Mammary epithelial cell (primary cell): ENCODE results near the gene TGM3.

Experiments
- EZH2 ChIP-seq: IDR thresholded peaks from 2 replicates; pipeline ENCODE4 v1.6.1; 2012; ENCODE audit warnings: low read length, inconsistent platforms, borderline replicate concordance
- TF ChIP-seq, protein P1 (sequence below), 2 donors: IDR thresholded peaks in 1 of 2; conservative IDR thresholded peaks in 1 of 2; 2 replicates each; pipeline ENCODE4 v1.5.1; 2011 to 2012; ENCODE audit warnings: inconsistent platforms in 2 of 2, low read length in 2 of 2, mild to moderate bottlenecking in 2 of 2, control low read depth in 1 of 2, low read depth in 1 of 2; ENCODE audit not compliant: insufficient read depth in 1 of 2; ENCODE audit errors: extremely low read depth in 1 of 2

DNA sequence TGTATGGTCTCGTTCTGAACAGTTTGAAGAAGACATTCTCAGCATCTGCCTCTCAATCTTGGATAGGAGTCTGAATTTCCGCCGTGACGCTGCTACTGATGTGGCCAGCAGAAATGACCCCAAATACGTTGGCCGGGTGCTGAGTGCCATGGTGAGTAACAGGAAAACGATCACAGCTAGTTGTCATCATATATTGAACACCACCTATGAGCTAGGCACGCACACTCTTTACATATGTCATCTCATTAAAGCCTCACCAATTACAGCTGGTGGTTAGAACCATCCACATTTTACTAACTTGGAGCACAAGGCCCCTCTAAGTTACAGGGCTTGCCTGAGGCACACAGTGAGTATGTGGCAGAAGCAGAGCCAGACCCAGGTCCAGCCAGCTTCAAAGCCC lies 17.1 kb downstream of the TGM3 start:
- TF ChIP-seq, protein P1, sequence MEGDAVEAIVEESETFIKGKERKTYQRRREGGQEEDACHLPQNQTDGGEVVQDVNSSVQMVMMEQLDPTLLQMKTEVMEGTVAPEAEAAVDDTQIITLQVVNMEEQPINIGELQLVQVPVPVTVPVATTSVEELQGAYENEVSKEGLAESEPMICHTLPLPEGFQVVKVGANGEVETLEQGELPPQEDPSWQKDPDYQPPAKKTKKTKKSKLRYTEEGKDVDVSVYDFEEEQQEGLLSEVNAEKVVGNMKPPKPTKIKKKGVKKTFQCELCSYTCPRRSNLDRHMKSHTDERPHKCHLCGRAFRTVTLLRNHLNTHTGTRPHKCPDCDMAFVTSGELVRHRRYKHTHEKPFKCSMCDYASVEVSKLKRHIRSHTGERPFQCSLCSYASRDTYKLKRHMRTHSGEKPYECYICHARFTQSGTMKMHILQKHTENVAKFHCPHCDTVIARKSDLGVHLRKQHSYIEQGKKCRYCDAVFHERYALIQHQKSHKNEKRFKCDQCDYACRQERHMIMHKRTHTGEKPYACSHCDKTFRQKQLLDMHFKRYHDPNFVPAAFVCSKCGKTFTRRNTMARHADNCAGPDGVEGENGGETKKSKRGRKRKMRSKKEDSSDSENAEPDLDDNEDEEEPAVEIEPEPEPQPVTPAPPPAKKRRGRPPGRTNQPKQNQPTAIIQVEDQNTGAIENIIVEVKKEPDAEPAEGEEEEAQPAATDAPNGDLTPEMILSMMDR (conservative IDR thresholded peaks at IDR 0.05 in 1 of 2, IDR thresholded peaks at IDR 0.05 in 1 of 2; ENCODE audit: extremely low read depth in 1 of 2, insufficient read depth in 1 of 2, low read depth in 1 of 2, low read length in 2 of 2), result no peak
- TF ChIP-seq EZH2, result no peak
